Lung (tissue), 5 donors: ENCODE data around the gene KRTAP22-1. TPM values are rescaled to one million over a fixed set of nuclear protein-coding genes. Genes with fewer than 3 reads are reported as not detected.

Source experiments
- polyA plus RNA-seq, 2 donors: library from polyadenylated mRNA; stranded (reverse); fragments of 200-250 nt; gene quantifications; one replicate each; pipeline ENCODE4 v1.2.1, GENCODE V29; 2013
- small RNA-seq: library from RNA; depleted of rRNA; stranded (forward); fragments of <200 nt; gene quantifications from one replicate; pipeline ENCODE3, GENCODE V24; 2014; ENCODE audit warnings: low replicate concordance
- total RNA-seq, 2 donors: library from RNA; depleted of rRNA in 1 of 2; stranded (reverse); fragments of >200 nt in 1 of 2; gene quantifications; one replicate each; pipeline ENCODE4 v1.2.1, GENCODE V29; 2014 to 2021
- donor health status: Bipolar disorder and iron deficiency.
- donor health status: healthy.
- donor health status: DM: yes; HTN: yes; CAD: no.

Gene KRTAP22-1
- total and polyA plus RNA-seq, 4 donors: not detected

Small RNA genes lying within 50 kb of the gene (small RNA-seq; reads per million reads assigned to genes)
- gene KRTAP20-1 (not detected), gene KRTAP20-3 (not detected), gene KRTAP20-4 (not detected), gene KRTAP22-1 (not detected), gene KRTAP22-2 (not detected)

Other genes with a start within 250 kb of the KRTAP22-1 start
- gene KRTAP13-2, start 228.8 kb upstream of the KRTAP22-1 start, total RNA-seq: not detected
- gene KRTAP13-2, start 228.8 kb upstream of the KRTAP22-1 start, polyA plus RNA-seq: not detected
- not detected for gene KRTAP13-1, start 205.1 kb upstream of the KRTAP22-1 start, total RNA-seq
- gene KRTAP13-1, start 205.1 kb upstream of the KRTAP22-1 start, polyA plus RNA-seq: not detected
- not detected for gene KRTAP13-3, start 175.2 kb upstream of the KRTAP22-1 start, total RNA-seq
- gene KRTAP13-3, start 175.2 kb upstream of the KRTAP22-1 start, polyA plus RNA-seq: not detected
- gene KRTAP13-4, start 170.9 kb upstream of the KRTAP22-1 start, total RNA-seq: not detected
- not detected for gene KRTAP13-4, start 170.9 kb upstream of the KRTAP22-1 start, polyA plus RNA-seq
- gene KRTAP15-1, start 160.8 kb upstream of the KRTAP22-1 start, total RNA-seq: not detected
- gene KRTAP15-1, start 160.8 kb upstream of the KRTAP22-1 start, polyA plus RNA-seq: not detected
- not detected for gene KRTAP19-1, start 120.7 kb upstream of the KRTAP22-1 start, total RNA-seq
- not detected for gene KRTAP19-1, start 120.7 kb upstream of the KRTAP22-1 start, polyA plus RNA-seq
- not detected for gene KRTAP19-2, start 113.7 kb upstream of the KRTAP22-1 start, total RNA-seq
- gene KRTAP19-2, start 113.7 kb upstream of the KRTAP22-1 start, polyA plus RNA-seq: not detected
- gene KRTAP19-3, start 109.1 kb upstream of the KRTAP22-1 start, total RNA-seq: not detected
- not detected for gene KRTAP19-3, start 109.1 kb upstream of the KRTAP22-1 start, polyA plus RNA-seq
- gene KRTAP19-4, start 103.9 kb upstream of the KRTAP22-1 start, total RNA-seq: not detected
- not detected for gene KRTAP19-4, start 103.9 kb upstream of the KRTAP22-1 start, polyA plus RNA-seq
- not detected for gene KRTAP19-5, start 98.9 kb upstream of the KRTAP22-1 start, total RNA-seq
- not detected for gene KRTAP19-5, start 98.9 kb upstream of the KRTAP22-1 start, polyA plus RNA-seq
- gene KRTAP19-6, start 59.2 kb upstream of the KRTAP22-1 start, total RNA-seq: not detected
- gene KRTAP19-6, start 59.2 kb upstream of the KRTAP22-1 start, polyA plus RNA-seq: not detected
- not detected for gene KRTAP19-7, start 39.8 kb upstream of the KRTAP22-1 start, total RNA-seq
- not detected for gene KRTAP19-7, start 39.8 kb upstream of the KRTAP22-1 start, polyA plus RNA-seq
- gene KRTAP22-2, start 10.7 kb upstream of the KRTAP22-1 start, total RNA-seq: not detected
- gene KRTAP22-2, start 10.7 kb upstream of the KRTAP22-1 start, polyA plus RNA-seq: not detected
- gene KRTAP6-3, start 8.6 kb upstream of the KRTAP22-1 start, total RNA-seq: not detected
- gene KRTAP6-3, start 8.6 kb upstream of the KRTAP22-1 start, polyA plus RNA-seq: not detected
- not detected for gene KRTAP6-2, start 2.2 kb upstream of the KRTAP22-1 start, total RNA-seq
- not detected for gene KRTAP6-2, start 2.2 kb upstream of the KRTAP22-1 start, polyA plus RNA-seq
- gene KRTAP6-1, start 12.8 kb downstream of the KRTAP22-1 start, total RNA-seq: not detected
- not detected for gene KRTAP6-1, start 12.8 kb downstream of the KRTAP22-1 start, polyA plus RNA-seq
- not detected for gene KRTAP20-1, start 15.3 kb downstream of the KRTAP22-1 start, total RNA-seq
- not detected for gene KRTAP20-1, start 15.3 kb downstream of the KRTAP22-1 start, polyA plus RNA-seq
- not detected for gene KRTAP20-4, start 19.5 kb downstream of the KRTAP22-1 start, total RNA-seq
- gene KRTAP20-4, start 19.5 kb downstream of the KRTAP22-1 start, polyA plus RNA-seq: not detected
- gene KRTAP20-2, start 34.1 kb downstream of the KRTAP22-1 start, total RNA-seq: not detected
- not detected for gene KRTAP20-2, start 34.1 kb downstream of the KRTAP22-1 start, polyA plus RNA-seq
- not detected for gene KRTAP20-3, start 41.8 kb downstream of the KRTAP22-1 start, total RNA-seq
- not detected for gene KRTAP20-3, start 41.8 kb downstream of the KRTAP22-1 start, polyA plus RNA-seq
- not detected for gene KRTAP21-3, start 117.7 kb downstream of the KRTAP22-1 start, total RNA-seq
- gene KRTAP21-3, start 117.7 kb downstream of the KRTAP22-1 start, polyA plus RNA-seq: not detected
- not detected for gene KRTAP21-2, start 146.2 kb downstream of the KRTAP22-1 start, total RNA-seq
- gene KRTAP21-2, start 146.2 kb downstream of the KRTAP22-1 start, polyA plus RNA-seq: not detected
- not detected for gene KRTAP21-1, start 154.3 kb downstream of the KRTAP22-1 start, total RNA-seq
- gene KRTAP21-1, start 154.3 kb downstream of the KRTAP22-1 start, polyA plus RNA-seq: not detected
- gene KRTAP8-1, start 212.2 kb downstream of the KRTAP22-1 start, total RNA-seq: not detected
- not detected for gene KRTAP8-1, start 212.2 kb downstream of the KRTAP22-1 start, polyA plus RNA-seq
- gene KRTAP7-1, start 228.7 kb downstream of the KRTAP22-1 start, total RNA-seq: not detected
- not detected for gene KRTAP7-1, start 228.7 kb downstream of the KRTAP22-1 start, polyA plus RNA-seq